GM21619 (cell line): ENCODE measurements around the gene ALOX5AP.

ENCODE experiments used
- ATAC-seq: cut with Tn5 transposase; IDR thresholded peaks from one replicate; pipeline ENCODE4 v1.9.1; 2021; ENCODE audit not compliant: unreplicated experiment

ALOX5AP gene

DNA sequence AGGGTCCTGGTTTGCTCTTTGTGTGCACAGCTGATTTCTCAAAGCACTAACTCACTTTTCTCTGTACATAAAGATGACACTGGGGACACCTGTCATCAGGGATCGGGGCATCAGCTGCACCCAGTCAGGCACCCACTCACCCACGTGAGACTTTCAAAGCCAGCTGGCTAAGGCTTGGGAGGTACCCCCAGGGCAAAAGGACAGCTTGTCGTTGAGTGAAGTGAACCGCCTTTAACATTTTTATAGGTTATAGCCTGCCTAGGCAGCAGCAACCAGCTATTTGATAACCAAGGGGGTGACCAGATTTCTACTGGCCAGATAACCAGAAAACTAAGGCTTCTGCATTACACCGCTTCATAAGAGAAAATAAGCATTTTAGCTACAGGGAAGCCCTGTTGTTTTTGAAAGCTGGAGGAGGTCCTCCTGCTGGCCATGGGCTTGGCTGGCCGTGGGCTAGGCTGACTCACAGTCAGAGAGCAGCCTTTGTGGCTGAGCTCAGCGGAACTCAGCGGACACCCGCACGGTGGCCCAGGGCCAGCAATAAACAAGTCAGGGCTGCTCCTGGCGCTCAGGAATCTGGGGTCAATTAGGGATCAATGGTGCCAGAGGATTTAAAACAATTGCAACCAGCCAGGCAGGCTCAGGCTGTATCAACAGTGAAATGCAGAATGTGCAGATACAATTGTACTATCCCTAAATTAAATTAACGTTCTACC lies 57.1 kb downstream of the ALOX5AP start:
- ATAC-seq = no peak

DNA sequence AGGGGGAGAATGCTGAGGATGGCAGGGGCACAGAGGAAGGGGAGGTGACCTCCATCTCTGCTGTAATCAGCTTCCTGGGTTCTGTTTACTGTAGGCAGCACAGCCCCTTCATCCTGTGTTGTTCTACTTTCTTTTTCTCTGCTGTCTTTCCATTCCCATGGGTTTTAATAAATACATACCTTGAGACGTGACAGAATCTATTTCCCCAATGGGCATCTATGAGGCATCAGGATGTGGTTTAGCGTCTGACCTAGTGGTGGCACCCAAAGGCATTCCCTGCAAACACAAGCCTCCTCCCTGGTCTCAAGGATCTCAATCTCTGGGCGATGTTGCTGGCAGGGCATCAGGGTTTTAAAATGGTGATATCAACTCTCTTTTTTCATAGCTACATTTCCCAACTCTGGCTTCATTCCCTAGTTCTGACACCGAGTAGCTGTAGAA lies 60.8 kb downstream of the ALOX5AP start:
- no peak for ATAC-seq

DNA sequence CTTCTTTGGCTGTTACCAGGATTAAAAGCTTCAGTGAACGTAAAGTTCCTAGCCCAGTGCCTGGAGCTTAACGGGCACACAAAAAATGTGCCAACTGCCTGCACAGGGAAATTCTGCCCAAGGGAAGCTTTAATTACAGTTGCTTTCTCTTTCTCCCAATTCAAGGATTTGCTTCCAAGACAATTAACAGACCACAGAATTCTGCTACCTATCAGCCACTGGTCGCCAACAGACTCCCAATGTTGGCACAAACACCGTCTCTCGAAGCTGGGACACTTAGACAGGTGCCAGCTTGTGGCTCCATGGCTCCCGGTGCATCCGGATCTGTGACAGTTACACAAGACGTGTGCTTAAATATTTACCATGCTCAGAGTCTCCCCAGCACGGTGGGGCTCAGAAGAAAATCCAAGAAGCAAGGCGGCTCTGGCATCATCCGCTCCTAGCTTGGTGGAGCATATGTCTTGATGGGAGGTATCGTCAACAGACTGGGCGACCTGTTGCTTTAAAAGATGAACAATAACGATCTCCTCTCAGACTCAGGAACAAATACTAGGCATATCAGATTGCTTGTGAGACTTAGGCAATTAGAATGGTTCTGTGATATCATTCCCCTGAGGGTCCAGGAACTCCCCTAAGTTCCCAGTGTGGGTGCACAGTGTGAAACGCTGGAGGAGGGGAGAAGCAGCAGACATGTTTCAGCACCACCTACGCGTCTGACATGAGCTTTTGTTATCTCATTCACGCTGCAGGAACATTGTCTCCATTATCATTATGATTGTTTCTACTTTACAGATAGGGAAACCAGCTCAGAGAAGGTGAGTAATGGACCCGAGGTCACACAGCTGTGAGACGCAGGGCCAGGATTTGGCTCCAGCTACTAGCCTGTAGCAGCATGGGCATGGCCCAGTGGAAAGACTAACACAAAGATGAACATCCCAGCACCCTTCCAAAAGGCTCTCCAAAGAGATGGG lies 61.6 kb downstream of the ALOX5AP start:
- no peak for ATAC-seq

DNA sequence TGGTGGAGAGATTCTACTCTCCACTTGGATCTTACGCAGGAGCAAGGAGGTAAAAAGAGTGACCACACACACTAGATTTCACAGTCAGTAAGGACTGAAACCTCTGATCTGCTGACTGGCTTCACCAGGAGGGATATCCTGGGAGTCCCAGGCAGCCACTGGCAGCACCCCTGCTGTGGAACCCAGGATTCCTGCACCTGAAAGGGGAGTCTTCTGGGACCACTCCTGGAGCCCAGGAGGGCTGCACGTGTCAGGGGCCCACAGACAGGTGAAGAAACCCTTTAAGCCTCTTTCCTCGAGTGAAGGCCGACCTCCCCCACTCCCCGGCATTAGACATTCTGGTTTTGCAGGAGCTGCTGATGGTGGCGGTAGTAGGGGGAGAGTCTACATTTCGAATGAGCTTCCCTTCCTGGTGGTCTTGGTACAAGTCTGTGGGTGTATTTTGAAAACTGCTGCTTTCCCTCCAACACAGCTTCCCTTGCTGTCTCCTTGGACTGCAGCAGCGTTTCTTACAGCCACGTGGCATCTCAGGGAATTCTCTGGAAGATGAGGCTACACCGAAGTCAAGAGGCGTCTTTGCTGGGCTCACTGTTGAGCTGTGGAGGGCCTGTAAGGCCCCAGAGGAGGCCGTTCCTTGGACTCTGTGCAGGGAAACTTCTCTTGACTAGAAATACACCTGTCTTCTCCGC lies 62.6 kb downstream of the ALOX5AP start:
- ATAC-seq = no peak

DNA sequence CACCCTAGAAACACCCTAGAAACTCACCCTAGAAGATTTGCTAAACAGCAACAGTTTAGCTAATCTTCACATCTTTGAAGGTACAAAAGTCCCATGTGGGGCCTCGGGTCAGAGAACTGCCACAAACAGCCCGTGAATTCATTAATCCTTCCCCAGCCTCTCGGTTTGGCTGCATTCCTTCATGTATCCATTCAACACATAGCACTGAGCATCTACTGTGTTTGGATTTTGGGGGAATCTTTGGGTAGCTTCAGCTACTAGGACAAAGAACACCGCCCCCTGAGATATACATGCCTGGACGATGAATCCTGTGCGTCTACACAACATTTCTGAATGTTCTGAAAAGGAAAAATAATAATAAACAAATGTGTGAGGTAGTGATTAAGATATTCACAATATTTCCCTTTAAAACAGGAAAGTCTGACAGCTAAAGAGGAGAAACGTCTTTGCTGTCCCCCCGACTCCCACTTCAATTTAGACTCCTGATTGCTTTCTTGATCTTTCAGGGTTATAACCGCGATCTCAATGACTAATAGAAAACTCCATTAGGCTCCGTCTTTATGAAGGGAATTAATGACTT lies 63.5 kb downstream of the ALOX5AP start:
- ATAC-seq = no peak

DNA sequence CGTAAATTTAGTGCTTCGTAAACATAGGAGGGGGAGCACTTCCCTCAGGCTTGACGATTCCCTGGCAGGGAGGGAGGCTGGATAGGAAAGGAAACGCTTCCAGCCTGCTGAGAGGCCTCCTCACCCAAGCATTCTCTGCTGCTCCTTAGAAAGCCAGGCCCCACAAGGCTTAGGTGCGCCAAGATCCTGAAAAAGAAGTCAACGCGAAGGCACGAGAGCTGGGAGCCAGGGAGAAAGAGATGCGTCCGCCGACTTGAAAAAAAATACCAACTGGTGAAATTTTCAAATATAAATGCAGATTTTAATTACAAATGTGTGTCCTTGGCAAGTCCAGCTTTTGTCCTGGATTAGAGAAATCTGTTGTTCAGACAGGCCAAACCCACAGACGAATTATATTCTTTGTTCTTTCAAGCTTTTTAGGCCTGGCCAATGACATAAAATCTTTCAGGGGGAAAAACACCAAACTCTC lies 64.0 kb downstream of the ALOX5AP start:
- no peak for ATAC-seq

DNA sequence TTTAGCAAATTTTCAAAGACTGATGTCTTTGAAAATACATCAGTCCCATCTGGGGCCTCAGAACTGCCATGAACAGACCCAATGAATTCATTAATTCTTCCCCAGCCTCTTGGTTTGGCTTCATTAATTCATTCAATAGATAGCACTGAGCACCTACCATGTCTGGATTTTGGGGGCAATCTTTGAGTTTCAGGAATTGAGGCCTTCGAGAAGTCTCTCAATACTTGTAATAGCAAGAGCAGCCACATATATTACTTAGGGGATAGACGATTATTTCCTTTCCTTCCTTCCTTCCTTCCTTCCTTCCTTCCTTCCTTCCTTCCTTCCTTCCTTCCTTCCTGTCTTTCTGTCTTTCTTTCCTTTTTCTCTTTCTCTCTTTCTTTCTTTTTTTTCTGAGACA lies 64.8 kb downstream of the ALOX5AP start:
- ATAC-seq = no peak

DNA sequence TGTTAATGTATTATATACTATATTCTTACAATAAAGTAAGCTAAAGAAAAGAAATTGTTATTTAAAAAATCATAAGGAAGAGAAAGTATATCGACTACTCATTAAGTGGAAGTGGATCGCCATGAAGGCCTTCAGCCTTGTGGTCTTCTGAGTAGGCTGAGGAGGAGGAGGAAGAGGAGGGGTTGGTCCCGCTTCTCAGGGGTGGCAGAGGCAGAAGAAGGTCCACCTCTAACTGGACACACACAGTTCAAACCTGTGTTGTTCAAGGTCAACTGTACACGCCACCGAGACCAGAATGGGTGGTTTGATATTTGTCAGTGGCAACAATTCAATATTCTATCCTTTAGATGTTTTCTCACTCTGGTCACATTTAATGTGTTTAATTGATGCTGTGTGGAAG lies 67.2 kb downstream of the ALOX5AP start:
- ATAC-seq = no peak

DNA sequence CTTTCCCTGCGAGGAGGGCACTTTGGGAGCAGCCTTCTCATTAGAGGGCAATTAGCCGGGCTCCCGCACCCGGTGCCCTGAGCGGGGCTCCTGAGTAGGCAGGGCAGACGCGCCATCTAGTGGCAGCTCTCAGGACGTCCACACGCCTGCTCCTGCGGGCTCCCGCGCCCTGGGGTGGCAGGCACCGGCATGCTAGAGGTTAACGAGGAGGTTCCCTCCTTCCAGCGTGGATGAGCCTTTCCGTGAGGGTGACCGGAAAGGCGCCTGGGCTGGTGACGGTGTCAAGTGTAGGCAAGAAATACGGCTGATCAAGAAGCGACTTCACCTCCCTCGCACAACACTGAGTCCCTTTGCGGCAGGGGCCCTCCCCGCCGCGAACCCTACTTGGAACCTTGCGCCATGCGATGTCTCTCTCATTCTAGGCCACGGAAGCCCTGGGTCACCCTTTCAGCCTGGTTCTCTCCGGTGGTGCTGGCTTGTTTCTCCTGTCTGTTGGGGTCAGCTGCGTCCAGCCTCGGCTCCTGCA lies 67.7 kb downstream of the ALOX5AP start:
- peak; percentile 80 for ATAC-seq

DNA sequence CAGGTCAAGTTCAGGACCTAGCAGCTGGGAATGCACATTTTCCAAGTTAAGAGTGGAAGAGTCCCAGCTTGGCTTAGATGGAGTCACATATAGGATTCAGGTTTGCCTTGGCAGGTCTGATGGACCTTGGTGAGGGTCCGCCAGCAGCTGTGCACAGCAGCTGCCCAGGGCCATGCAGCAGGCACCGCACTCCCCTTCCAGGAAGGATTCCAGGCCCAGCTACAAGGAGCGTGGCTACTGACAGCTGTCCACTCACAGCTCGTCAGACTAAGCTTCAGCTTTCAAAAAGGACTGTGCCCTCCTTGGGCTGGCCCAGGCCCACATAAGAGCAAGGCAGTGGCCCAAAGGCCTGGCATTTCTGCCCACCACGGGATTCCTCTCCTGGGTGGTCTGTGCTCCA lies 68.4 kb downstream of the ALOX5AP start:
- no peak for ATAC-seq

DNA sequence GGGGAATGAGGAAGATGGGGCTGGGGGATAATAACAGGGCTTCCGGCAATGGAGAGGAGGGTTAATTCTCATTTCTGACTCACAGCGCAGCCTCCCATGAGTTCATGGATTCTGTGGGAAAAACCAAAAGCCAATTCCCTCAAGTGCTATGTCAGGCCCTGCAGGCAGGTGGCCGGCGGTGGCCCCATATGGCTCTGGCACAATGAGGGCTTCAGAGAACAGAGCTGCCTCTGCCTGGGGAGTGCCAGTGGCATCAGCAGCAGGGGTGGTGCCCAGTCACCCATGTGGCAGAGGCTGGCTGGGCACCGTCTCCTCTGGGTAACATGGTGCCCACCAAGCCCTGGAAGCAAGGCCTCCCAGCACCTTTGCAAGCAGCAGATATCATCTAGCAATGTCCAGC lies 69.1 kb downstream of the ALOX5AP start:
- no peak for ATAC-seq

DNA sequence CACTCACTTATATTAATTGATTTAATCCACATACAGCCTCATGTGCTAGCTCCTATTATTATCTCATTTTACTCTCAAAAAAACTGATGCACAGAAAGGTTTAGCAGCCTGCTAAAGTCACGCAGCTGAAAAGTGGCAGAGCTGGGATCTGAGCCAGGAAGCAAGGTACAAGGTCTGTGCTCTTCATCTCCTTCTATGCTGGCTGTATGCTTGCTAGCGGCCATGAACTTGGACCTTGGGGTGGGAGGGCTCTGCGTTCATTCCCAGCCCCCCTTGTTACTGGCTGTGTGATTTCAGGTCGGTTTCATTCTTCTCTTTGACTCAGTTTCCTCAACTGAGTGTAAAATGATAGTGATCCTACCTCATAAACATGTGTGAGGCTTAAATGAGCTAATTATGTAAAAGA lies 69.8 kb downstream of the ALOX5AP start:
- no peak for ATAC-seq

DNA sequence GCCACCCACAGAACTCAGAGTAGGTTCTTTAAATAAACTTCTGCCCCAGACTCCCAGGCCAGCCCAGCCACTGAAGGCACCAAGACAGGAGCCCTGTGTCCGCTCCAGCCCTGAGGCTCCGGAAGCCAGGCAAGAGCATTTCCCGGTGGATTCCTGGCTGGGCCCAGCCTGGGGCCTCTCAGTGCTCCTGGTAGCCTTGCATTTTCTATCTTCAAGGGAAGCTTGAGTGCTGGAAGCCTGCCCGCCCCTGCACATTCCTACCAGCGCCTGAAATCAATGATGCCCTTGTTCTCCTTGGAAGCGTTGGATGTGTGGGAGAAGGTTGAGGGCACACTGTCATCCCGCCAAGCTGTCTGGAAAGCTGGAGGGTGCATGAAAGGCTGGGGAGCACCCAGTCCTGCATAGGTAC lies 70.3 kb downstream of the ALOX5AP start:
- no peak for ATAC-seq

DNA sequence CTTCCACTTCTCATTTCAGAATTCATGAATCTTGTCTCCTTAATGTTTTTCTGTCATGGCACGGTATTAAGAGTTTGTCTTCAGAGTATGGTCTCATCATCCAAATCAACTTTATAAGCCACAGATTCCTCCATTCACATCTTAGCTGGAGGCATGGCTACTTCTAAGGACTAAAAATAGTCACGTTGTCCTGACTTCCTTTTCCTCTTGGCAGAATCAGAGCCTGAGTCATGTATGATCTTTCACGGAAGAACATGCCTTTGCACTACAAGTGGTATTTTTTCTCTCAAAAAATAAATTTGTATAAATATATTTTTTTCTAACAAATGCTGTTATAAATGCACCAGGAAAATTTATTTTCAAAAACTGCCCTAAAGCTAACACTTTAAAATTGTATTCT lies 71.4 kb downstream of the ALOX5AP start:
- no peak for ATAC-seq

DNA sequence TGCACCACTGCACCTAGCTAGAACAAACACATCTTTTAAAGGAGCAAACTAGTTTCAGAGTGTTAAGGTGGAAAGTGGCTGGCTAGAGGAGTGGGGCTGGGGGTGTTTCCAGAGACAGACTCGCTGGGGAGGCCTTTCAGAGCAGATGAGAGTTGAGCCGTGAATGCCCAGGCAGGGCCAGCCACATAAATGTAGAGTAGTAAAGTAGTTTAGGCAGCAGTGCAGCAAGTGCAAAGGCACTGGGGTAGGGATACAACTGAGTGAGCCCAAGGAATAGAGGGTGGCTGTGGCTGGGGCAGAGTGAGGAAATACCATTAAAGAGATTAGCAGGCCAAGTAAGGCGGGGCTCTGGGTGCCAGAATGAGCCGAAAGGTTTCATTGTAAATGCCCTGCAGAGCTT lies 72.0 kb downstream of the ALOX5AP start:
- no peak for ATAC-seq

DNA sequence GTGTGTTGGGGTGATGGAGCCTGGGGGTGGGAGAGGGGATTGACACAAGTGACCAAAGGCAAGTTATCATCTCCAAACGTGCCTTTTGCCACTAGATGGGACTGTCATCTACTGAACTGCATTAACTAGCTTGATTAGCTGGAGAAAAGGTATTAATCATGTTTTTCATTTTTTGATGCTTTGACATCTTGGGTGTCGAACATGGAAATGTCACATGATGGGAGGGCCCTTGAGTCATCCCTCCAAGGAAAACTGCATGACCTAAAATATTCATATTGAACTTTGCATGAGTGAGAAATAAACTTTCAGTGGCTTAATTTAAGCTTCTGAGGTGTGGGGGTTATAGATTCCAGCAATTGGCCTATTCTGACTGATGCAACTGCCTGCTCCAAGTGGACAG lies 73.3 kb downstream of the ALOX5AP start:
- ATAC-seq = no peak

DNA sequence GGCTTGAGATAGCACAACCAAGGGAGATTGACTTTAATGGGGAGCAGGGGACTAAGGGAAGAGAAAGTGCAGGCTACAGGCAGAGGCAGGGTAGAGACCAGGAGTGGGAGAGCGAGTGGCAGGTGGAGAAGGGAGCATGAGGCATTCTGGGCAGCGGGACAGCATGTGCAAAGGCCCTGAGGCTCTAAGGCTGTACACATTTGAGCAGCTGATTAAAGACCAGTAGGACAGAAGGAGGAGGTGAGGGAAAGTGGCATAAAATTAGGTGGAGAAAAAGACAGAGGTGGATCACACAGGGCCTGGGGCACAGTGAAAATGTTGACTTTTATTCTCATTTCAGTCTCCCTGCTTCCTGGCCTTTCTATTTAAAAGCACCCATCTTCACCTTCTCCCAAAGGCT lies 74.4 kb downstream of the ALOX5AP start:
- no peak for ATAC-seq

DNA sequence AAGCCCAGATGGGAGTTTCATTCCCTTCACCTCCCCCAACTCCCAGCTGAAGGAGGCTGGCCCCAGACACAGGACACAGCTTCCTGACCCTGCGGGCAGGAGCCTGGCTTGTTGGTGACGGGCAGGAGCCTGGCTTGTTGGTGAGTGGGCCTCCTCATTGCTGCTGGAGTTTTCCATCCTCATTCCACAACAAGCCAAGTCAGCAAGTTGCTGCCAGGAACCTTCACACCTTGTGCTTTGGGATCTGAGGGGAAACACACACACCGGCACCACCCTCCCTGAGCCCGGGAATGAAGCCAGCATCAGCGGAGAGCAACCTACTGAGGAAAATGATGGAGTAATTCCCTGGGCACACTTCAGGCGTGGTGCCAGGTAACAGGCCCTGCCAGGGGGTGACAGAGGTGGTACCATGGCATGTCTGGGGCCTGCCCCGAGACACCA lies 74.9 kb downstream of the ALOX5AP start:
- ATAC-seq = no peak

DNA sequence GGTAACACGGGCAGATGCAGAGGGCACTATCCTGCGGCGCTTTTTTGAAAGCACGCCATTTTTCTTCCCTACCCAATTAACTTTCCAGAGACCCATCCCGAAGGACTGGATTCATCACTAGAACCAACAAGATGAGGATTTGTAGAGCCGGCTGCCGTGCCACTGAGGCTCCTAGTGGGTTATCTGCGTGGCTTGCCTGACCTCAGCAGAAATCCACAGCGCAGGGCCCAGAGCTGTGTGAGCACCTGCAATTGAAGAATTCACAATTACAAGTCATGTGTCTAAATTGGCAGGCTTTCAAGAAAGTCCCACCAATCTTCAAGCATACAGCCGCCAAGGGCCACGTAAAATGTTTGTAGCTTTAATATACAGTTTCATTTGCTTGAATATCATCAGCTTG lies 75.5 kb downstream of the ALOX5AP start:
- ATAC-seq = no peak
